Stimulated activated CD4-positive, alpha-beta T cell treated with anti-CD3 and anti-CD28 coated beads, TNF-alpha, amount 100 ng/mL, for 4 hours (primary cell): ENCODE measurements around the gene FAM149A.
A peak's percentile ranks its signal among the peaks of the same experiment; 100 is the strongest.

Experiments used
- DNase-seq, 3 experiments: peaks; one replicate each; pipeline ENCODE4 v3.0.0-alpha.2; 2020; ENCODE audit warnings: low read depth in 3 of 3

FAM149A gene

GRCh38 chr4:186202490-186203140 lies 98.1 kb downstream of the FAM149A start:
- no peak for DNase-seq

- no peak for DNase-seq
Observed at GRCh38 chr4:186203406-186203805, 98.9 kb downstream of the FAM149A start.

GRCh38 chr4:186204103-186204559 lies 99.6 kb downstream of the FAM149A start:
- DNase-seq: peak in 2 of 3 experiments; percentile 43 to 59

- no peak for DNase-seq
Observed at GRCh38 chr4:186204686-186205085, 100.2 kb downstream of the FAM149A start.

- no peak for DNase-seq
Observed at GRCh38 chr4:186205156-186205555, 100.7 kb downstream of the FAM149A start.

- no peak for DNase-seq
Observed at GRCh38 chr4:186216465-186217024, 112.0 kb downstream of the FAM149A start.

- DNase-seq: no peak
Observed at GRCh38 chr4:186217733-186218293, 113.3 kb downstream of the FAM149A start.

GRCh38 chr4:186221624-186222023 lies 117.1 kb downstream of the FAM149A start:
- DNase-seq: no peak
